Measurements from ENCODE around the gene EHD4.

DNA sequence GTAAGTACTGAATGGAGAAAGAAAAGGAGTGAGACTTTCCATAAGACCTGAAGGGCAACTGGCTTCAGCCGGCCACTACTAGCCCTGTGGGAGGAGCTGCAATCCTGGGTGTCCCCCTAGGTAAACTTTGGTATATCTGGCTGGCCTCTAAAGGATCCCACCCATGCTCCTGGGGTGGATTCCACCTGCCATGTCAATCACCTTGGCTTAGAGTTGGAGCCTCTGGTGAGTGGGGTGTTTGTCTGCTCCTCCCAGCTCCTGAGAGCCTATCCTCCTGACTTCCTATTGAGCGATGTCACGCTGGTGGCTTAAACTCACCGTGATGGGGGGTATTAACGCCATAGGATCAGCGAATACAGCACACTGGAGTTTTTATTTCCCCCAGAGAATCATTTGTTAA, 81.1 kb downstream of the EHD4 start:
- no peak for TF ChIP-seq GATA2 (IDR thresholded peaks at IDR 0.05; ENCODE audit: low read depth, low read length)
- no peak for TF ChIP-seq GATA3 (IDR thresholded peaks at IDR 0.05; ENCODE audit: low read depth, low read length)
